Measurements from ENCODE around the gene PHF2.

PHF2 gene

GRCh38 chr9:93587284-93587650 lies 10.9 kb downstream of the PHF2 start:
- DNase-seq (ENCODE audit: low read depth), result no peak

GRCh38 chr9:93587651-93588347 lies 11.4 kb downstream of the PHF2 start:
- no peak for DNase-seq (ENCODE audit: low read depth)

- DNase-seq (ENCODE audit: low read depth), result no peak
These were observed 12.5 kb downstream of the PHF2 start for GRCh38 chr9:93588641-93589609.

GRCh38 chr9:93589688-93590087 lies 13.3 kb downstream of the PHF2 start:
- peak; percentile 50 for DNase-seq (ENCODE audit: low read depth)

- DNase-seq (ENCODE audit: low read depth), result no peak
These were observed 14.3 kb downstream of the PHF2 start for GRCh38 chr9:93590609-93591234.

- no peak for DNase-seq (ENCODE audit: low read depth)
These were observed 15.1 kb downstream of the PHF2 start for GRCh38 chr9:93591301-93592007.

- DNase-seq (ENCODE audit: low read depth), result no peak
These were observed 15.7 kb downstream of the PHF2 start for GRCh38 chr9:93592008-93592642.

- DNase-seq (ENCODE audit: low read depth), result no peak
These were observed 16.2 kb downstream of the PHF2 start for GRCh38 chr9:93592643-93593021.

GRCh38 chr9:93593144-93593658 lies 16.8 kb downstream of the PHF2 start:
- DNase-seq (ENCODE audit: low read depth), result no peak

GRCh38 chr9:93594041-93594756 lies 17.8 kb downstream of the PHF2 start:
- no peak for DNase-seq (ENCODE audit: low read depth)

- no peak for DNase-seq (ENCODE audit: low read depth)
These were observed 19.1 kb downstream of the PHF2 start for GRCh38 chr9:93595461-93595860.

GRCh38 chr9:93595861-93596365 lies 19.5 kb downstream of the PHF2 start:
- no peak for DNase-seq (ENCODE audit: low read depth)

GRCh38 chr9:93596399-93596798 lies 20.0 kb downstream of the PHF2 start:
- no peak for DNase-seq (ENCODE audit: low read depth)

GRCh38 chr9:93597142-93597706 lies 20.8 kb downstream of the PHF2 start:
- no peak for DNase-seq (ENCODE audit: low read depth)

- no peak for DNase-seq (ENCODE audit: low read depth)
These were observed 21.7 kb downstream of the PHF2 start for GRCh38 chr9:93597871-93598646.

- no peak for DNase-seq (ENCODE audit: low read depth)
These were observed 22.4 kb downstream of the PHF2 start for GRCh38 chr9:93598647-93599241.

GRCh38 chr9:93599571-93600403 lies 23.4 kb downstream of the PHF2 start:
- DNase-seq (ENCODE audit: low read depth), result no peak

- no peak for DNase-seq (ENCODE audit: low read depth)
These were observed 24.1 kb downstream of the PHF2 start for GRCh38 chr9:93600504-93600903.

All from amniotic epithelial cell (primary cell).